ENCODE measurements around the gene C1QTNF6.

DNA sequence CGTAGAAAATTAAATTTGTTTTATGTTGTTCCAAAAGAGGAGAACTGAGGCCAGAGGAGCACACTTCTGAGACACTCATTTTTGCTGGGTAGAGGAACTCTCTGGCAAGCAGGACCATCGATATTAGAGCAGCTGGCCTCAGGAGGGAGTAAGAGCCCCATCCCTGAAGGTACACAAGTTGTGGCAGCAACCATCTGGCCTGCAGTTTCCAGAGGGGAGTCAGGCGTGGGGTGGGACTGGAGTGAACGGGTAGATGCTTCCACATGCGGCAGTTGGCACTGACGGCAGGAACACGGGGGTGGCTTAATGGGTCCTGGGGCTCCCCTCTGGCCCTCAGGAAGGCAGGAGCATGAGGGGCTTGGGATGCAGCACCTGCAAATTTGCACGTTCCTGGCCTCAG lies 37.4 kb upstream of the C1QTNF6 start:
- TF ChIP-seq, protein P1, sequence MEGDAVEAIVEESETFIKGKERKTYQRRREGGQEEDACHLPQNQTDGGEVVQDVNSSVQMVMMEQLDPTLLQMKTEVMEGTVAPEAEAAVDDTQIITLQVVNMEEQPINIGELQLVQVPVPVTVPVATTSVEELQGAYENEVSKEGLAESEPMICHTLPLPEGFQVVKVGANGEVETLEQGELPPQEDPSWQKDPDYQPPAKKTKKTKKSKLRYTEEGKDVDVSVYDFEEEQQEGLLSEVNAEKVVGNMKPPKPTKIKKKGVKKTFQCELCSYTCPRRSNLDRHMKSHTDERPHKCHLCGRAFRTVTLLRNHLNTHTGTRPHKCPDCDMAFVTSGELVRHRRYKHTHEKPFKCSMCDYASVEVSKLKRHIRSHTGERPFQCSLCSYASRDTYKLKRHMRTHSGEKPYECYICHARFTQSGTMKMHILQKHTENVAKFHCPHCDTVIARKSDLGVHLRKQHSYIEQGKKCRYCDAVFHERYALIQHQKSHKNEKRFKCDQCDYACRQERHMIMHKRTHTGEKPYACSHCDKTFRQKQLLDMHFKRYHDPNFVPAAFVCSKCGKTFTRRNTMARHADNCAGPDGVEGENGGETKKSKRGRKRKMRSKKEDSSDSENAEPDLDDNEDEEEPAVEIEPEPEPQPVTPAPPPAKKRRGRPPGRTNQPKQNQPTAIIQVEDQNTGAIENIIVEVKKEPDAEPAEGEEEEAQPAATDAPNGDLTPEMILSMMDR (optimal IDR thresholded peaks at IDR 0.05 in 1 of 3, IDR thresholded peaks at IDR 0.05 in 1 of 3, conservative IDR thresholded peaks at IDR 0.05 in 1 of 3; ENCODE audit: extremely low read depth in 1 of 3, insufficient read depth in 2 of 3, low read length in 3 of 3): peak; percentile 9 to 57 (median 22)
- TF ChIP-seq EZH2 (IDR thresholded peaks at IDR 0.05; ENCODE audit: low read length): no peak

Data from keratinocyte (primary cell).